Ascending aorta (tissue), 2 donors: ENCODE measurements around the gene TSC22D2. TPM values are rescaled to one million over a fixed set of nuclear protein-coding genes. Genes with fewer than 3 reads are reported as not detected.
"Not testable (repeated sequence)": the region's sequence is repeated elsewhere in the genome, so short reads cannot be mapped to it uniquely, and the experiment has no call there.

Experiments
- DNase-seq, 2 donors: peaks; one replicate each; pipeline ENCODE4 v3.0.0-alpha.2; 2019; ENCODE audit warnings: low spot score in 2 of 2
- H3K27ac ChIP-seq, 2 donors: fragments of 200-600 bp; sonication (generic); one replicate each; pipeline ENCODE4 v1.5.1; 2016 to 2017; ENCODE audit warnings: mild to moderate bottlenecking in 1 of 2
- H3K27me3 ChIP-seq: fragments of 200-600 bp; sonication (generic); one replicate; pipeline ENCODE4 v1.5.1; 2017
- H3K36me3 ChIP-seq, 2 donors: fragments of 200-600 bp; sonication (generic); one replicate each; pipeline ENCODE4 v1.5.1; 2016
- H3K4me1 ChIP-seq, 2 donors: fragments of 200-600 bp; sonication (generic); one replicate each; pipeline ENCODE4 v1.5.1; 2016 to 2017; ENCODE audit warnings: mild to moderate bottlenecking in 1 of 2
- H3K4me3 ChIP-seq, 2 donors: fragments of 200-600 bp; sonication (generic); one replicate each; pipeline ENCODE4 v1.5.1; 2016 to 2017; ENCODE audit warnings: mild to moderate bottlenecking in 1 of 2
- H3K9me3 ChIP-seq, 2 donors: fragments of 200-600 bp; sonication (generic); one replicate each; pipeline ENCODE4 v1.5.1; 2016
- CTCF ChIP-seq, 3 experiments: fragments of 200-600 bp in 2 of 3; fragments of 450-650 bp in 1 of 3; sonication (generic) in 2 of 3; IDR thresholded peaks; one replicate each; pipeline ENCODE4 v1.5.1; 2016 to 2019; ENCODE audit warnings: antibody characterized with exemption in 3 of 3, mild to moderate bottlenecking in 1 of 3, moderate library complexity in 1 of 3
- intact Hi-C: fragments of 100-400 bp; cut with DNase I; formaldehyde crosslinking; loops from one replicate; pipeline ENCODE4 v1.15.1; 2023
- total RNA-seq: library from RNA; depleted of rRNA; stranded (reverse); fragments of >200 nt; gene quantifications from one replicate; pipeline ENCODE4 v1.1.0, GENCODE V29; 2016

Gene TSC22D2
- total RNA-seq, 1 donor from 2014 or later, result 17.9 TPM

GRCh38 chr3:150464684-150465083 is 56.6 kb downstream of the TSC22D2 start:
- Histone ChIP-seq H3K4me1 (no peaks in the 10 kb centered on the region), H3K27ac (no peak overlapping the region), H3K9me3 (no peaks in the 10 kb centered on the region), H3K4me3 (no peak overlapping the region), H3K36me3 (no peaks in the 10 kb centered on the region), H3K27me3 (no peaks in the 10 kb centered on the region)
- TF ChIP-seq CTCF (IDR thresholded peaks at IDR 0.05), result no peak
- intact Hi-C loops, result no loop called here
- no peak for DNase-seq

- TF ChIP-seq CTCF (IDR thresholded peaks at IDR 0.05), result no peak
- no peak for DNase-seq
- Histone ChIP-seq H3K4me3 (no peak overlapping the region), H3K27me3 (no peaks in the 10 kb centered on the region), H3K4me1 (peaks cover 0 to 2% of the 10 kb centered on the region in 2 donors), H3K27ac (no peak overlapping the region), H3K36me3 (no peaks in the 10 kb centered on the region), H3K9me3 (no peaks in the 10 kb centered on the region)
- intact Hi-C loops, result no loop called here
Observed at GRCh38 chr3:150467381-150467780, 59.3 kb downstream of the TSC22D2 start.

DNA sequence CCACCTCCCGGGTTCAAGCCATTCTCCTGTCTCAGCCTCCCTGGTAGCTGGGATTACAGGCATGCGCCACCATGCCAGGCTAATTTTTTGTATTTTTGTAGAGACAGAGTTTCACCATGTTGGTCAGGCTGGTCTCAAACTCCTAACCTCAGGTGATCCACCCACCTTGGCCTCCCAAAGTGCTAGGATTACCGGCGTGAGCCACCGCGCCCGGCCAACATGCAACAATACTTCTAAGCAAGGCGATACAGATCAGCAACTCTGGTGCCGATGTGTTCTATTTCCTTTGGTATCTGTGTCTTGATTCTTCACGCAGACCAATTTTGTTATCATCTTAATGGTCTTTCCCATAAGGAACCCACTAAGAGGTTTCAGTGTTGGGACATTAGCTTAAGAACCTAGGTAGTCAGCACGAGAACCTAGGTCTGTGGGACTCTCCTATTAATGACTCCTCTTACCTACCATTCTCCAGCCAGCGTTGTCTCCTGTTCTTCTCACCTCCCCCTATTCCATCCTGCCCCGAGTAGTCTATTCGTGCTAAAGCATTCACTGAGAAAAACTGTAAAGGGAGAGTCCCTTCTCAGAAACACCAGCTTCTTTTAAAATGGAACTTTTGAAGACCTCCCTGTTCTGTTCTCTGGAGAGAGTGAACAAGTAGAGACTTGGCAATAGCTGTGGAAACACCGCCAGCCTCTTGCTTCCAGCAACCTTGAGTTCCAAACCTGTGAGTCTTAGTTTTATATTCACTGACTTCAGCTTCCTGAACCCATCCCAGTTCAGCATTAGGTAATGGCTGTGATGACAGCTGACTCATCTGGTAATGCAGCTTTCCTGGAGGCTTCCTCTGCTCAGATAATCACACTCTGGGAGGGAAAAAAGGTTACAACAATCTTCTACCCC is 61.2 kb downstream of the TSC22D2 start:
- DNase-seq, result peak in 1 of 2 donors; percentile 79
- no peaks in the 10 kb centered on the region for H3K9me3 ChIP-seq
- H3K4me3 ChIP-seq, result no peak overlapping the region
- TF ChIP-seq CTCF (IDR thresholded peaks at IDR 0.05), result no peak
- intact Hi-C loops, result no loop called here
- H3K4me1 ChIP-seq, result peaks cover 0 to 2% of the 10 kb centered on the region in 2 donors
- no peaks in the 10 kb centered on the region for H3K27me3 ChIP-seq
- H3K27ac ChIP-seq, result peak overlapping the region; percentile 30 to 53
- H3K36me3 ChIP-seq, result no peaks in the 10 kb centered on the region

- no peaks in the 10 kb centered on the region for H3K9me3 ChIP-seq
- H3K36me3 ChIP-seq, result no peaks in the 10 kb centered on the region
- H3K27me3 ChIP-seq, result no peaks in the 10 kb centered on the region
- intact Hi-C loops, result no loop called here
- peak overlapping the region; percentile 30 to 53 for H3K27ac ChIP-seq
- TF ChIP-seq CTCF (IDR thresholded peaks at IDR 0.05), result no peak
- DNase-seq, result no peak
- H3K4me1 ChIP-seq, result peaks cover 0 to 2% of the 10 kb centered on the region in 2 donors
- H3K4me3 ChIP-seq, result no peak overlapping the region
Observed at GRCh38 chr3:150469931-150470740, 62.0 kb downstream of the TSC22D2 start.

GRCh38 chr3:150472421-150472820 is 64.3 kb downstream of the TSC22D2 start:
- intact Hi-C loops, result no loop called here
- Histone ChIP-seq H3K27ac (no peak overlapping the region), H3K36me3 (no peaks in the 10 kb centered on the region), H3K4me1 (peaks cover 0 to 2% of the 10 kb centered on the region in 2 donors), H3K27me3 (no peaks in the 10 kb centered on the region), H3K4me3 (no peak overlapping the region), H3K9me3 (peaks cover 0 to 1% of the 10 kb centered on the region in 2 donors)
- no peak for DNase-seq
- TF ChIP-seq CTCF (IDR thresholded peaks at IDR 0.05), result no peak

GRCh38 chr3:150473161-150473560 is 65.1 kb downstream of the TSC22D2 start:
- DNase-seq, H3K9me3 ChIP-seq, H3K4me3 ChIP-seq, H3K27ac ChIP-seq, intact Hi-C loops, H3K27me3 ChIP-seq, H3K36me3 ChIP-seq, H3K4me1 ChIP-seq: not testable (repeated sequence)
